NCI-H2107 (cell line): ENCODE data around the gene ARSK.

Experiments
- DNase-seq: peaks from one replicate; lab custom pipeline; 2025; lab: John Stamatoyannopoulos, UW

The ARSK gene, protein sequence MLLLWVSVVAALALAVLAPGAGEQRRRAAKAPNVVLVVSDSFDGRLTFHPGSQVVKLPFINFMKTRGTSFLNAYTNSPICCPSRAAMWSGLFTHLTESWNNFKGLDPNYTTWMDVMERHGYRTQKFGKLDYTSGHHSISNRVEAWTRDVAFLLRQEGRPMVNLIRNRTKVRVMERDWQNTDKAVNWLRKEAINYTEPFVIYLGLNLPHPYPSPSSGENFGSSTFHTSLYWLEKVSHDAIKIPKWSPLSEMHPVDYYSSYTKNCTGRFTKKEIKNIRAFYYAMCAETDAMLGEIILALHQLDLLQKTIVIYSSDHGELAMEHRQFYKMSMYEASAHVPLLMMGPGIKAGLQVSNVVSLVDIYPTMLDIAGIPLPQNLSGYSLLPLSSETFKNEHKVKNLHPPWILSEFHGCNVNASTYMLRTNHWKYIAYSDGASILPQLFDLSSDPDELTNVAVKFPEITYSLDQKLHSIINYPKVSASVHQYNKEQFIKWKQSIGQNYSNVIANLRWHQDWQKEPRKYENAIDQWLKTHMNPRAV

DNA sequence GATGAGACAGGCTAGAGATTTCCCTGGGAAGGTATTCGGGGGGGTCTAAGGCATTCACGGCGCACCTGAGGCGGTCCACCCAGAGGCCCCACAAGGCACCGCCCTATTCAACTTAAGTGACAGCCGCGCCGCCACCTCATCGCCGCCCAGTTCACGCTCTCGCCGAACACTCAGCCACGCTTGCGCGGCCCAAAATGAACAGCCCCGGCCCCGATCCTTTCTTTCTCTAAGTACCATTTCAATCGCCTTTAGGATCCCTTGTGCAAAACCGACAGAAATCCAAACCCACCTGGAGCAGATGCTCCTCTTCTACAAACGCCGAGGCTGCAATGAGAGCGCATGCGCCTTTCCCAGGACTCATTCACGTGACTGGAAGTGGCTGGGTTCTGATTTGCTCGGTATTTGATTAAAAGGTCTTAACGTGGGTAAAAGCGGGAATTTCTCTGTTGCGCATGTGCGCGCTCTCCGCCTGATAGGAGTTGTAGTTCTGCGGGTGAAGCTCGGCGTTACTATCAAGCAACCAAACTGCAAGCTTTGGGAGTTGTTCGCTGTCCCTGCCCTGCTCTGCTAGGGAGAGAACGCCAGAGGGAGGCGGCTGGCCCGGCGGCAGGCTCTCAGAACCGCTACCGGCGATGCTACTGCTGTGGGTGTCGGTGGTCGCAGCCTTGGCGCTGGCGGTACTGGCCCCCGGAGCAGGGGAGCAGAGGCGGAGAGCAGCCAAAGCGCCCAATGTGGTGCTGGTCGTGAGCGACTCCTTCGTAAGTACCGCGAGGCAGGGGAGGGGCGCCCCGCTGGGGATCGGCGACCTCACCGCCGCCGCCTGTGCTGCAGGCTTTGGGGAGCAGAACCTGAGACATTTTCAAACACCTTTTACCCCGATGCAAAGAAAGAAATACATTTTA lies at the start of gene ARSK, which contains the start of gene SKIC3:
ARSK (plus strand) TSS at position 455 of the 902 bp plus-strand sequence; CDS start at position 633, 178 bp downstream.
SKIC3 (minus strand) TSS at position 331 of the 902 bp plus-strand sequence. CDS start 7,827 bp downstream, outside the sequence.
- DNase-seq: peak; percentile 78

DNA sequence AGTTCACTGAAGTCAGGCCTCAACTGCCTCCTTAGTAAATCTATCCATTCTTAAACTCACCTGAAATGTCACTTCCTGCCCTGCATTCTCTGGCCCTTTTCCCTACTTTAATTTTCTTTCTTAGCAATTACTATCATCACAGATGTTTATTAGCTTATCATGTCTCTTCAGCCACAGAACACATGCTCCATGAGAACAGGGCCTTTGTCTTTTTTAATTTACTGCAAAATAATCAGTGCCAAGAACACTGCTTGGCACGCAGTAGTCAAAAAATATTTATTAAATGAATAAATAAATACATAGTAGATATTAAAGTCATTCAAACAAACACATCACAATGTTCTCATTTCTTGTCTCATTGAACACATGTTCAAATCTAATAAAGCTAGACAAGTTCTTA lies 46.4 kb upstream of the ARSK start:
- no peak for DNase-seq

- no peak for DNase-seq
Observed at GRCh38 chr5:95511606-95512005, 43.3 kb upstream of the ARSK start.

DNA sequence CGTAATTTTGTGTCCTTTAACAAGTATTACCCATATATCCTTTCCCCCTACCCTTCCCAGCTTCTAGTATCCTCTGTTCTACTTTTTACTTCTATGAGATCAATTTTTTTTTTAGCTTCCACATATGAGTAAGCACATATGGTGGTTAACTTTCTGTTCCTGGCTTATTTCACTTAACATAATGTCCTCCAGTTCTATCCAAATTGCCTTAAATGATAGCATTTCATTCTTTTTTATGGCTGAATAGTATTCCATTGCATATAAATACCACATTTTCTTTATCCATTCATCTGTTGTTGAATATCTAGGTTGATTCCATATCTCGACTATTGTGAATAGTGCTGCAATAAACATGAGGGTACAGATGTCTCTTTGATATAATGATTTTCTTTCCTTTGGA lies 36.5 kb upstream of the ARSK start:
- DNase-seq: no peak

DNA sequence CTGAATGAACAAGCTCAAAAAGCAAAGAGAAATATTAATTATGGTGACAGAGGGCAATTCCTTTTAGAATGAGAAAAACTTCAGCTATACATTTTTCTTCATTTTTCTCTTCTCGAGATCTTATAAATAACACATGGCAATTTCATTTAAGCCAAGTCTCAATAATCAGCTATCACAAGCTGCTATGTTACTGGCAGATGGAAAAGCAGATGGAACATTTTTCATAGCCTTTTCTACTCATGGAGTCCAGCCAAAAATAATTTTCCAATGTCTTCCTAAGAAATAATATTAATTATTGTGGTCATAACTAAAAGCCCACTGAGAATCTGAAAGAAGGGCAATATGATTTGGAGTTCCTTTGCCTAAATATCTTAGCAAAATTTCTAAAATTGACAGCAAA lies 35.8 kb upstream of the ARSK start:
- no peak for DNase-seq

DNA sequence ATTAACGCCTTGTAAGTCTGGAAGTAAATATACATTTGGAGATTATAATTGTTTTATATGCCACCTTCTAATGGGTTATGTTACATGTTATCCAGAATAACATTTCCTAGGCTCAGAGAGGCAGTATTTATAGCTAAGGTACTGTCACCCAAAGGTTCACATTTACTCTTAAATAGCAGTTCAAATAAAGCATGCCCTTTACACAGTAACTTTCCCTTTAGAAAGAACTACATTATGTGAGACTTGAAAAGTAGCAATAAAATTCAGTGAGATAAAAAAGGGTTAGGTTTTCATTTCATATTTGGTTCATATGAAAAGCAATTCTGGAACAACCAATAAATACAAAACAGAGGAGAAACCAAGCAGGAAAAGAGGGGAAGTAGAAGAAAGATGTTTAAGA lies 35.2 kb upstream of the ARSK start:
- DNase-seq: no peak

GRCh38 chr5:95520206-95520605 lies 34.7 kb upstream of the ARSK start:
- no peak for DNase-seq

DNA sequence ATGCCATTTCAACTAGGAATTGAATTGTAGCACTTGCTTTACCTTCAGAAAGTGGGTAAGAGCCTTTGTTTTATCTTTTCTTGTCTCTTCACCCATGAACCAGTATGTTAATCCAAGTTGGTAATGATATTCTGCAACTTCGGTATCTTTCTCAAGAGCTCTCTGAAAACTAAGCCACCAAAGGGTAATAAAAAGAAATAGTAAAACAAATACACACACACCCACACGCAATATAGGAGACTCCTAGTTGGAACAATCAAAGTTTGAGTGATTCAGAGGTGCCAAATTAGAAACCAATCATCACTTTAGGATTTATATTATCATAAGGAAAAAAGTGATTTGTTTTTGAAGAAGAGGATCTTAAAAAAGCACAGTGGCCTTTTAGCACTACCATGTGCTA lies 30.5 kb upstream of the ARSK start:
- no peak for DNase-seq

DNA sequence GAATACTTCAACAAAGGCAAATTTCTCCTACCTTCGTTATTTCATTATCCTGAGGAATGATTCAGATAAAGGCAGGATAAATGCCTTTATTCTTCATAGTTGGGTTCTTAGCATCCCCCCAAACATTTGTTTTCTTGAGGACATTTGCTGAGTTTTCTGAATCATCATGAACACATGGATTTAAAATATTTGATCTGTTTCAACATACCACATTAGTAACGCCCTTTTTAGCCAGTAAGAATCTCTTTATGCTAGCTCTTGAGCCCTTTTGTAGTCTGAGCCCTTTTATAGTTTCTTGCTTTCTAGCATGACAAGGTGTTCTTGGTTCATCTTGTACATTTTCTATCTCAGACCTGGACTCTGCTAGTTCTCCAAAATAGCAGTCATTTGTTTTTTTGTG lies 28.0 kb upstream of the ARSK start:
- no peak for DNase-seq

GRCh38 chr5:95528565-95528964 lies 26.3 kb upstream of the ARSK start:
- DNase-seq: no peak

DNA sequence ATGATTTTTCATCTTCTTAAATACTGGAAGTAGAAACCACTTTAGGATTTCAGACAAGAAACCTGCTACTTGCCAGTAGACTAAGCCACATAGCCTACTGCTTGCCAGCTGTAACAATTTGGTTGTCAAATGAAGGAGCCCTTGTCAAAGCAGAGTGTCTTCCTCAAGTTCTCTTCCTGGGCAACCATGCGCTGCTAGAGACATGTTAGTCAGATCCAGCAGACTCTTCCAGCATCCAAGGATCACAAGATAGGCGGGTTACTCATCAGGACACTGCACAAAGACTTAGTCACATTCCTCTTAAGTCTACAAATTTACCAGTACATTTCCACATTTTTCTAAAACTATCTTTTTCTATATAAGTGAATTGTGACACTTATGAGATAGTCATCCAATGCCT lies 24.5 kb upstream of the ARSK start:
- DNase-seq: no peak

GRCh38 chr5:95531491-95531890 lies 23.4 kb upstream of the ARSK start:
- no peak for DNase-seq

DNA sequence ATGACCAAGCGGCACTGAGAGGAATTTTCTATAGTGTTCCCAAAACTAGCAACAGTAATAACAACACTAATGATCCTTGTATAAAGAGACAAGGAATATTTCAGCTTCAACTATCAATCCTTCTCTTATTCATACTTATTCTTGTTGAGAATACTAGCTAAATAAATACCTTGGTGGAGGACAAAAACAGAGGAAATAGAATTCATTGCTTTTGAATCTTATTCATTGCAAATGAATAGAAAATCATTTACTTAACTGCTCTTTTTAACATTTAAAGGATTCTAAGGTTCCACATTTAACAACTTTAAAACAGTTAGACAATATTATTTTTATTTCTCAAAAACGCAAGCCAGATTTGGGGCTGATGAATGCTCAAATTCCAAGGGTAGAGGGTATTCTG lies 22.5 kb upstream of the ARSK start:
- DNase-seq: no peak

- DNase-seq: no peak
Observed at GRCh38 chr5:95533106-95533505, 21.8 kb upstream of the ARSK start.

DNA sequence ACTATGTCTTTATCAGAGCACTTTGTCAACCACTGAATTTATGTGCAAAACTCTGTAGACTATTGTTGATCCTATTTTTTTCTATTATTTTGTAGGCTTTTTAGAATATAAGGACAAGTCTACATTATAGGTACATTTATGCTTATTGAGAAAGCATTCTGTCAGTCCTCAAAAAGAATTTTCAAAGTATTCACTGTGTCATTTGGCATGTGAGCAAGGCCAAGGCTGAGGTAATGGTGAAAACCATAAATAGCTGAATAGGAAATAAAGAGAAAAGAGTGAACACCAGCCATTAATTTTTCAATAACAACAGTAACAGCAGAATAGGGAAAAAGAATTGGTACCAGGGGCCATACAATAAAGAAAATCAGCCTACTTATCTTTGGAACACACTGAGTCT lies 21.1 kb upstream of the ARSK start:
- DNase-seq: no peak

- no peak for DNase-seq
Observed at GRCh38 chr5:95537501-95537900, 17.4 kb upstream of the ARSK start.

- peak; percentile 4 for DNase-seq
Observed at GRCh38 chr5:95543017-95543705, 11.7 kb upstream of the ARSK start.

DNA sequence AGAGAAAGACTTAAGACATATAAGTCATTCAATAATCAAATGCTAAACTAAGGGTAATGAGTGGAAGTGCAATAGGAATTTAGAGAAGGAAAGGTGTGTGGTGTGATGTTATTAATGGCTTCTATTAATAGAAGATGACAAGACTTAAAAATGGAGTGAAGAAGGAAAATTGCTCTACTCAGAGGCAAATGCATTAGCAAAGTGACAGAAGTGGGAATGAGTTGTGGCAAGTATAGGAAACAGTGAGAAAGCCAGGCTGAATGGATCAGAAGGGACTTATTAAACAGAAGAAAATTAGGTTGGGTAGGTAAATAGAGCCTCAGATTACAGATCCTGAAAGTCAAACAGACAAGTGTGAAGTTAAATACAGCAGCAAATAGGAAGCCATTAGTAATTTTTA lies 5.9 kb upstream of the ARSK start:
- no peak for DNase-seq

- DNase-seq: no peak
Observed at GRCh38 chr5:95554331-95554646, 612 bp upstream of the ARSK start.

DNA sequence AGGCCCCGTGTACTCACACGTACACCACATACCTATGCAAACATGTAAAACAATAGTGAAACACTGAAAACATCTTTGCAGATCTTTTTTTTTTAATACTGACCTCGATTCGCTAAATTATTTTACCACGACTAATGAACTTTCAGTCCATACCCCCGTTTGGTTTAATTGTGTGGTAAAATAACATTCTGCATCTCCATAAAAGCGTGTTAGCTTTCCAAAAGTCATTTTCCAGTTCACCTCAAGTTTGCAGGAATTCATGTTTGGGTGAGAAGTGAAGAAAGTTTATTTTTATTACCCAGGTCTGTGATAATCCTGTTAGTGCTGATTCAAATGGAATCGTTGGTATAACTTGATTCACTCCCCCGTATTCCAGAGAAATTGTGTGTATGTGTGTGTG lies 652 bp downstream of the ARSK start:
- DNase-seq: no peak

DNA sequence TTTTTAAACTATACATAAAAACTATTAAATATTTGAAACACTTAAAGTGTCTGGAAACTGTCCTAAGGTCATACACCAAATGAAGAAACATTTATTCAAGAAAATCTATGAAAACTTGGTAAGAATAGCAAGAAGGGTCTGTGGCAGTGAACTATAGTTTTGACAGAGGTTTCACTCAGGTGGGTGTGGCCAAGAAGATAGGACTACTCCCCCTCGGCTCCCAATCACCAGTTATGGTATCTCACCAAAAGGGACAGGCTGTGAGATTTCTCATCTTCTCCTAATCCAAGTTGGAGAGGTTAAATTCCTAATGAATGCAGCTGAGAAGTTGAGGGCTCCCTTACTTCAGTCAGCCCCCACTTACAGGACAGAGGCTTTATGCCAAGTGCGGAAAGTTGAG lies 2.9 kb downstream of the ARSK start:
- DNase-seq: no peak

DNA sequence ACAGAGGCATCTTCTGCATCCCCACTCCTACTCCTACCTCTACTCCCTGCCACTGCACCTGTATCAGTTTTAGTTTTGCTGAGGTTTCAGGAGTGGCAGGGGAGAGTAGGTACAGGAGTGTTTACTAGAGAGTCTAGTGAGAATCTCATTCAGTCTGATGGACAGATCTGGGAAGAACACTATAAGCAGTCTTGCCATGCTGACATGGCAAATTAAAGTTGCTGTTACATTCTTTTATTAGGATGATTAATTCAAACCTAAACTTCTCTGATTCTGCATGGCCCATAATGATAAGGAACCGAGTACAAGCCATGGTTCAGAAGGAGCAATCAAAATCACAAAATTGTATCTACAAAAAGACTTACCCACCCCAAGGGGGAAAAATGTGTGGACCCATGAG lies 7.4 kb downstream of the ARSK start:
- DNase-seq: no peak
